Eye (tissue), 1 donor: ENCODE results near the gene PTGR2.
"Not testable (repeated sequence)": the region's sequence is repeated elsewhere in the genome, so short reads cannot be mapped to it uniquely, and the experiment has no call there.

Experiments
- DNase-seq: peaks from one replicate; pipeline ENCODE4 v3.0.0-alpha.2; 2015

PTGR2 gene

DNA sequence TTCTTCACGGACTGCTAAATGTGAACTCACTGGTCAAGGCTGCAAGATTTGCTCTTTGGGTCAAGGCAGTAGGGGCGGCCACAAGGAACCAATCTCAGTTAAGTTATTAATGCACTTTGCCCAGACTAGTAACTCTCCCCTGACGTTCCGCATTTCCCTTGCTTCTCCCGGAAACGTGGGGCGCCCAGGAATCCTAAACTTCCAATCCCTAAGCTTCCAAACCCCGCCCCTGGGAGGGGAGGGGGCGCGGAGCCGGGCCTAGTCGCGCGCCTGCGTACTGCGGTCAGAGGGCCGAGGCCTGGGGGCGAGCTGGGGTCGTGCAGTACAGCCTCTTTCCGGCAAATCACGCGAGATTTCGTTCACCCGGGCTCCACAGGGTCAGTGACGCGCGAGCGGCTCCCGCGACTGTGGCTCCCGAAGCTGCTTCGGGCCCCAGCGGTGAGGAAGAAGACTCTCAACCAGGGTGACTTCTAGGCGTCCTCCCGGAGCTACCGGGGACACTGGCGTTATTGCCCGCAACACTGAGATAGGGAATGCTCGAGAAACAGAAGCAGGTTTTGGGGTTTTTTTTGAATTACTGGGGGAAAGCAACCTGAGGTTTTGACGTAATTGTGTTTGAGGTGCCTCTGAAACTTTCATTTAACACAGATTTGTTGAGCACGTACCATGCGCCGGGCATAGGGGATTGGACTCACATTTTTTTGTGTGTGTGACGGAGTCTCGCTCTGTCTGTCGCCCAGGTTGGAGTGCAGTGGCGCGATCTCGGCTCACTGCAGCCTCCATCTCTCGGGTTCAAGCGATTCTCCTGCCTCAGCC is at the start of gene PTGR2:
TSS of gene PTGR2 (plus strand) at position 265 of the 816 bp plus-strand sequence. CDS start 7,032 bp downstream, outside the sequence.
- peak; percentile 99 for DNase-seq

DNA sequence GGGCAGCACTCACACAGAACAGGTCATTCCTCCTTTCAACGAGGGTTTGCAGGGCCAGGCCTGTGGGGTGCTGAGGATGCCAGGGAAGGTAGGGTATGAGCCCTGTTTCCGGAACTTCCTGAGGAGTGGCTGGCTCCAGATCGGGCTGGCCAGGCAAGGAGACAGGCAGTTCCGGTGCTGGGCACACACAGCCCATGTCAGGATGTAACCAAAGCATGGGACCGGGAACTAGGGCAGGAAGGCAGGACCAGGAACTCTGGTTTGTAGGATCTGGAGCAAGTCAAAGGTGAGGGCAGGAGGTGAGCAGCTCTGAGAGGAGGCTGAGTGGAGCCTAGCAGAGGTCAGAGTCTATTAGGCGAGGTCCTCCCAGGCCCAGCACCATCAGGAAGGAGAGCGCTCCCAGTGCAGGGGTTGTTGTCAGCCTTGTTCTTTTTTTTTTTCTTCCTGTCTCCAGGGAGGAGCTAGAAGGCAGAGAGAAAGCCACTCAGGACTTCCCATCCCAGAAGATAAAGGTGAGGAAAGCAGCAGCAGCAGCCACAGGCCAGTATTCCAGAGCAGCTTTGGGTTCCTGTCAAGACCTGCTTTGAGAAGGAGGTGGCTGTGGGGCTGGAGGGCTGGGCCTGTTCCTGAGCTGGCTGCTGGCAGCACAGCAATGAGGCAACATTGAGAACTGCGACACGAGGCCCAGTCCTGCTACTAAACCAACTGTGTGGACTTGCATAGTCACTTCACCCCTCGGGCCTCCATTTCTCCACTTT is 49.0 kb upstream of the PTGR2 start:
- DNase-seq, result no peak

DNA sequence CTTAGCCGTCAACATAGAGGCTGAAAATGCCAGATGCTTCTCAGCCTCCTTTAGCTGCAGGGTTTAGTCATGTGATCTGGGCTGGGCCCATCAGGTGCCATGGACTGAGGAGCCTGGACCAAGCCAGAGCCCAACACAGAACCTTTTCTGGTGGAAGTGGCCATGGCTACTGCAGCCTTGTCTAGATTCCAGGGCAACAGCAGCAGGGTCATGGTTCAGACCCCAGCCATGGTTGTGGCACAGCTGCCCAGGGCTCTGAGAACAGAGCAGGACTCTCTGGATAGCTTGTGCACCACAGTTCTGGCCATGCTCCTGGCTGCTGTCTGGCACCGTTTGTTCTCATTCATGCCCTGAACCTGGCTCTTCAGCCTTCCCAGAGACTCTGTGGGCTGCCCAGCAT is 47.0 kb upstream of the PTGR2 start:
- DNase-seq, result no peak

DNA sequence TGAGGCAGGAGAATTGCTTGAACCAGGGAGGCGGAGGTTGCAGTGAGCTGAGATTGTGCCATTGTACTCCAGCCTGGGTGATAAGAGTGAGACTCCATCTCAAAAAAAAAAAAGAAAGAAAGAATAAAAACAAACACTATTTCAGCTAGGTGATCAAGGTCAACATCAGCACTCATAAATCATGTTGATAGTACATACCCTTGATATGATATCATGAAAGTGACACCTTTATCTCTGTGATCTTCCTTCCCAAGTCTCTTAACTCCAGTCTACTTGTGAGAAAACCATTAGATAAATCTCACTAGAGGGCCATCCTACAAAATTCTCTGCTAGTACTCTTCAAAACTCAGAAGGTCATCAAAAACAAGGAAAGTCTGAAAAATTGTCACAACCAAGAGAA is 44.2 kb upstream of the PTGR2 start:
- DNase-seq, result no peak

DNA sequence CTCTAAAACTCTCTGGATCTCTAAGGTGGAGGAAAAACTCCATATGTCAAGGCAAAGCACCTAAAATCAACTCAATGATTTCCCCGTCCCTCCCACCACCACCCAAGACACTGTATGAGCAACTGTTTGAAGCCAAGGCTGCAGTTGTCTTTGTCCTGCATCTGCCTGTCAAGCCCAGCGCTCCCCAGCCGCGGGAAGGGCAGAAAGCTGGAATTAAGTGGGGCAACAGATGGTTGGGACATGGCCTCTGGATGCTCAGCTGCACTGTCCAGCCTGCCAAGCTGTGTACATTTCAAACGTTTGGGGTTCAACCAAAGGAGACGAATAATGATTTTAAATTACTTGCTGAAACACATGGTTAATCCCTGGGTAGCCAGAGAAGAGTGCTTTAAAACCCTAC is 42.2 kb upstream of the PTGR2 start:
- peak; percentile 84 for DNase-seq

DNA sequence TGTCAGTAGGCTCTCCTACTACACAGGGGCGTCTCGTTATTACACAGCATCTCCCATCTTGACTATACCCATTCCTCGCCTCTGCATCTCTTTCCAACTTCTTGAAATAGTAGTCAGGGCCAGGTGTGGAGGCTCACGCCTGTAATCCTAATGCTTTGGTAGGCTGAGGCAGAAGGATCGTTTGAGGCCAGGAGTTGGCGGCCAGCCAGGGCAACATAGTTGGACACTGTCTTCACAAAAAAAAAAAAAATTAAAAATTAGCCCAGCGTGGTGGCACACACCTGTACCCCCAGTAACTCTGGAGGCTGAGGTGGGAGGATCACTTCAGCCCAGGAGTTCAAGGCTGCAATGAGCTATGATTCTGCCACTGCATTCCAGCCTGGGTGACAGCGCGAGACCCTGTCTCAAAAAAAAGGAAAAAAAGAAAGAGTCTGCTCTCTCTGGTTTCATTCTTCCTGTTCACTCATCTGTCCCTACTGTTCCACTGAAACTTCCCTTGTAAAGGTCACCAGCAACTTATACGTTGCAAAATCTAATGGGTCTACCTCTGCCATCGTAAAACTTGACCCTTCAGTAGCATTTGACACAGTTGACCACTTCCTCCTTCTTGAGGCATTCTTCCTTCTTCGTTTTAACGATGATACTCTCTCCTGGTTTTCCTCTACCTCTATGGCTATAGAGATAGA is 41.0 kb upstream of the PTGR2 start:
- no peak for DNase-seq

DNA sequence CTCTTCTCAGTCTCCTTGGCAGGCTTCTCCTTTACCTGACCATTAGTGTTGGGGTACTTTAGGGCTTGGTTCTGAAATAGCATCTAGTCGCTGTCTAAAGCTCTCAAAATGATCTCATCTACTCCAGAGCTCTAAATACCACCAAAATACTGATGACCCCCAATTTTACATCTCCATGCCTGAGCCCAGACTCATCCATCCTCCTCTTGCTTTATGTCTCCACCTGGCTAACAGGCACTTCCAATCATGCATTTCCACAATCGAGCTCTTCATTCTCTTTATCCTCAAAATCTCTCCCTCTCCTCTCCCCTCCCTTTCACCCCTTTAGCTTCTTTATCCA is 40.5 kb upstream of the PTGR2 start:
- DNase-seq, result no peak

DNA sequence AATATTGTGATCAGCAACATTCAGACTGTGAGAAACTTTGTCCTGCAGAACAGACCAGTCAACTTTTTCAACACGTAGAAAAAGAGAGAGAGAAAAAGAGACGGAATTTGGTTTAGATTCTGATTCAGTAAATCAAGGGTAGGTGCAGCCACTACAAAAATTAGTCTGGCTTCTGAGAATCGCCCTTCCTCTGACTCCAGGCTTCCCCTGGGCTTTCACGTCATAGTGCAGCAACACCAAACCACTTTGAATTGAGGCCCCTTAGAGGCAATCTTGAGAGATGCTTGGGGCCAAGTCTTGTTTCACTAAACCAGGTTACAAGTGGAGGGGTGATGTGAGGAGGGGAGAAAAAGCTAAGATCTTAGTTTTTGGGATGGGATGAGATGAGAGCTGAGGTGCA is 37.5 kb upstream of the PTGR2 start:
- DNase-seq, result no peak

DNA sequence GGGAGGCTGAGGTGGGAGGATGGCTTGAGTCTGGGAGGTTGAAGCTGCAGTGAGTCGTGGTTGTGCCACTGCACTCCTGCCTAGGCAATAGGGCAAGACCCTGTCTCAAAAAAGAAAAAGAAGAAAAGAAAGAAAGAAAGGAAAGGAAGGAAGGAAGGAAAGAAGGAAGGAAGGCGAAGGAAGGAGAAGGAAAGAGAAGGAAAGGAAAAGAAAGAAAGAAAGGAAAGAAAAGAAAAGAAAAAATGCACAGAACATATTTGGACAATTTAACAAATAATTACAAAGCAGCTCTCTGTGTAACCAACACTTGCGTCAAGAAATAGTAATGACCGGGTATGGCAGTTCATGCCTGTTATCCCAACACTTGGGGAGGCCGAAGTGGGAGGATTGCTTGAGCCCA is 35.8 kb upstream of the PTGR2 start:
- DNase-seq, result no peak

DNA sequence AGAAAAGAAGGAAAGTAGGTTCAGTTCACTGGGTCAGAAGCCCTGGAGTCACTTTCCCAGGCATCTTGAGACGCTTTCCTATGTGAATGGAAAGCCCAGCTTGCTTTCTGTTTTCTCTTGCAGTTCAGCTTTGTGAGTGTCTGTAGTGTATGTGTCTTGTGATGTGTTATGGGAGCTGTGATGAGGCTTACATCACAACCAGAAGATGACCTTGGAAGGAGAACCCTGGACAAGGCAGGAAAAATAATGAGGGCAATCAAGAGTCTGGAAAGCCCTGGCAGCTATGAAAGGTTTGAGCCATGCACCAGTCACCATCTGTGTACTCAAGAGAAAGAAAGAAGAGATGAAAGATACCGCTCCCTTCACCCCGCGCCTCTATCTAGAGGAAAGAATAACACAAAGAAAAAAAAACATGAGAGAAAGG is 35.2 kb upstream of the PTGR2 start:
- no peak for DNase-seq

DNA sequence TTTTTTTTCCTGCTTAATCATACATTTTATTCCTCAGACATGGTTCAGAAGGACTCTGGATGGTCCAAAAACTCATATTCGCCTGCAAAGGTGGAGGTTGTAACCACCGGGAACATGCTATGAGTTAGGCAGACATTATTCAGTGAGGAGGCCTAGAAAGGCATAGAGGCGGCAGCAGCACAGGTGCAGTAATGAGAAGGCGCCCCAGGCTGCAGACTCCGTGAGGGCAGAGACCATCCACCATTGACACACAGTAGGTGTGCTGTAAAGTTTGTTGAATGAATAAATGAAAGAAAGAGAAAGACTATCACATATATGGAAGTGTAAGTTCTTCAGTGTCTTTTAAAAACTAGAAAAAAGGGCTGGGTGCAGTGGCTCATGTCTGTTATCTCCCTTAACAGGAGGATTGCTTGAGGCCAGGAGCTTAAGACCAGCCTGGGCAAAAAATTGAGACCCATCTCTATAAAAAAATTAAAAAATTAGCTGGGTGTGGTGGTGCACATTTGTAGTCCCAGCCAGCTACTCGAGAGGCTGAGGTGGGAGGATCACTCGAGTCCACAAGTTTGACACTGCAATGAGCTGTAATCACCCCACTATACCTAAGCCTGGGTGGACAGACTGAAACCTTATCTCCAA is 34.5 kb upstream of the PTGR2 start:
- no peak for DNase-seq

DNA sequence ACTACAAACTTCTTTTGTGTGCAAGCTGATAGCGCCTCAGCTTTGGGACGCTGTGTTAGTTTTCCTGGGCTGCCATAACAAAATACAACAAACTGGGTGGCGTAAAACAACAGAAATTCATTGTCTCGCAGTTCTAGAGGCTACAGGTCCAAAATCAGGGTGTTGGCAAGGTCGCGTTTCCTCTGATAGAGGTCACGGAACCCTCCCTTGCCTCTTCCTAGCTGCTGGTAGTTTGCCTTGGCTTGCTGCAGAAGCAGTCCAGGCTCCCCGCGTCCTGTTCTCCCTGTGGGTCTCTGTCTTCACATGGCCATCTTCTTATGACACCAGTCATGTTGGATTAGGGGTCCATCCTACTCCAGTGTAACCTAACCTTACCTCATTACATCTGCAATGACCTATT is 32.8 kb upstream of the PTGR2 start:
- no peak for DNase-seq

DNA sequence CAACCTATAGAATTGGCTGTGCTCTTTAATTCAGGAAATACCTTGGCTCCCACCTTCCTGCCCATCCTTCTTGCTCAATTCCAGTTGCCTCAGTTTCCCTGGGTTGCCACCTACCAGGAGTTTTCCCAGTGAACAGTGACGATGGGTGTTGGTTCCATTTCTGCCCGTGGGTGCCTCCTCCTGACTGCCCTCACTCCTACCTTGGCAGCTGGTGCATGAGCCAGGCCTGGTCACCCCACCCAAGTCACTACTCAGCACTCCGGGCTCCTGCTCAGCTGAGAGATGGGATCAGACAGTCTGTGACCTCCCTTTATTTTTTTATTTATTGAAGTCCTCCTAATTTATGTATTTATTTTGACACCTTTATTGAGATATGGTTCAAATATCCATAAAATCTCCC is 31.0 kb upstream of the PTGR2 start:
- DNase-seq, result no peak

DNA sequence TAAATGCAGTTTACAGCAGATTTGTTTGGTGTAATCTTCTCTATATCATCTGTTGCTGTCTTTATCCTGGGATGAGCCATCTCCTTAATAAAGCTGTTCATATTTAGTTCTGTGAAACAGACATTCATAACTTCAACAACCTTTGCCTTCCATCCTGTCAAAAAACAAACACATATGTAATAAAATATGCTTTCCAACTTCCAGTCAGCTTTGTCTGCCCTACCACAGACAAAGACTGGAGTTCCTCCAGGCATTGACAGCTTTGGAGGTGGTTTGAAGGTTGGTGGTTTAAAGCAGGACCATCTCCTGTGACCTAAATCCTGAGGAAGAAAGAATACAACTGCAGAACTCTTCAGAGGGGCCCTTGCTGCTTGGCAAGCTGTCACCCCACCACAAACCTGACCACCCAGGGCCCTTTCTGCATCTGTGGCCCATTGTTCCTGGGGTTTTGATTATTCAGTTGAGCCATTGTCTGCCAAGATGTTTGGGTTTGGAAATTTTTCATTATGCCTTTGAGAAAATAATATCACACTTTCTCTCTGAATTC is 28.2 kb upstream of the PTGR2 start:
- no peak for DNase-seq

DNA sequence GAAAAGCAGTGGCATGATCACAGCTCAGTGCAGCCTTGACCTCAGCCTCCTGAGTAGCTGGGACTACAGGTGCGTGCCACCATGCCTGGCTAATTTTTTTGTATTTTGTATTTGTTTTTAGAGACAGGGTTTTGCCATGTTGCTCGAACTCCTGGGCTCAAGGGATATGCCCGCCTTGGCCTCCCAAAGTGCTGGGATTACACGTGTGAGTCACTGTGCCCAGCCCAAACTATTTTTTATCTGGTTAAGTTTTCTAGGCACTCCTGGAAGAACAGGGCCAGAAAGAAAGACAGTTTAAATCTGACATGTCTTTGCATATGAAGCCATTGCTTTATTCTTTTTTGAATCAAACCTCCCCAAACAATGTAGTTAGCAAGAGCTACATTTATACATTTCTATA is 27.5 kb upstream of the PTGR2 start:
- DNase-seq, result no peak

DNA sequence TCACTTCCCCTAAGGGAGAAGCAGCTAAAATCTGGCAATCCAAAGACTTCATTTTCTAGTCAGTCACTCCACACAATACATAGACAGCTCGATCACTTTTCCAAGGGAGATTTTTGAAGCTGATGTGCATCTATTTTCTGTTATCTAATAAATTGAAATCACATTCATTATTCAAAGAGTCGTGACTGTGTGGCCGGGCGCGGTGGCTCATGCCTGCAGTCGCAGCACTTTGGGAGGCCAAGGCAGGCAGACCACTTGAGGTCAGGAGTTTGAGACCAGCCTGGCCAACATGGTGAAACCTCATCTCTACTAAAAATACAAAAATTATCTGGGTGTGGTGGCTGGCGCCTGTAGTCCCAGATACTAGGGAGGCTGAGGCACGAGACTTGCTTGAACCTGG is 27.1 kb upstream of the PTGR2 start:
- DNase-seq, result no peak

DNA sequence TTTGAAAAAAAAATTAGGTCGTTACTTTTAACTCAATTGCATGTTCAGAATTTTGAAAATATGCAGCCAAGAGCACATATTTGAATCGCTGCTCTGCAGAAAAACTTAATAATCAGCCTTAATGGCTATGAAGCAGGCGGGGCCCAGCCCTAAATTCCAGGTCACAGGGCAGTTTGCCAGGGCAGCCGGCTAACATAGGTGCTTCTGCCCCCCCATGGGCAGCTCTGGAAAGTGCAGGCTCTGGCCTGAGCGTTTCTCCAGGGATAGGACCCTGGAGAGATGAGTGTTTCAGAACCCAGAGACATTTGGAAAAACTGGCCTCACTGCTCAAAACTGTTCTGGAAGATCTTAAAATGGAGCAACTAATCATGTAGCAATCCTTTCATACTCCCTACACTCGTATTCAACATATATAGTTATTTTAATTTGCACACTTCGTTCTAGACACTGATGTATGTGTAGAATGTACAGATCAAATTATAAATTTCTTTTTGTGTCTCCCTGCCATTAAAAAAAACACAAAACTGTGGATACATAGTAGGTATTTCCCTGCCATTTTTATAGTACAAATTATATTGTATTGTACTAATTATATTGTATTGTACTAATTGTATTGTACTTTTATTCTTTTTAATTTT is 26.0 kb upstream of the PTGR2 start:
- peak; percentile 92 for DNase-seq

DNA sequence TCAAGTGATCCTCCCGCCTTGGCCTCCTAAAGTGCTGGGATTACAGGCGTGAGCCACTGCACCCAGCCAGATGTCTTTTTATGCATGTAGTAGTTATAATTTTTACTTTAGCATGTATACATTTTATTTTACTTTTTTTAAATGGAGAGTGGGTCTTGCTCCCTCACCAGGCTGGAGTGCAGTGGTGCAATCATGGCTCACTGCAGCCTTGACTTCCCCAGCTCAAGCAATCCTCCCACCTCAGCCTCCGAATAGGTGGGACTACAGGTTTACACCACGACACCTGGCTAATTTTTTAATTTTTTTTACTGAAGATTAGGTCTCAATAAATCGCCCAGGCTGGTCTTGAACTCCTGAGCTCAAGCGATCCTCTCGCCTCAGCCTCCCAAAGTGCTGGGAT is 24.4 kb upstream of the PTGR2 start:
- DNase-seq, result not testable (repeated sequence)

DNA sequence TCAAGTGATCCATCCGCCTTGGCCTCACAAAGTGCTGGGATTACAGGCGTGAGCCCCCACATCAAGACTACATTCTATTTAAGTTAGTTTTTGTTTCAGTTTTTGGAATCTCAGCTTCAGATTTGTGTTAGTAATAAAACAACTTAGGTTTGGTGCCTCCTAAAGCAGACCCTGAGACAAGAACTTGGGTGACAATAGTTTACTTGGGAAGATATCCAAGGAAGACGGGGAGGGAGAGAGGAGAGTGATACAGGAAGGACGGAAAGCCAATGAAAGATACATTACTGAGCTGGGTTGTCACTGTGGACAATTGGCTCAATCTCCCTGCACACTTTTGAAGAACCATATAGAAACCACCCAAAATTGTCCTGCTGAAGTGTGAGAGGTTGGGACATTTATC is 22.6 kb upstream of the PTGR2 start:
- DNase-seq, result no peak

DNA sequence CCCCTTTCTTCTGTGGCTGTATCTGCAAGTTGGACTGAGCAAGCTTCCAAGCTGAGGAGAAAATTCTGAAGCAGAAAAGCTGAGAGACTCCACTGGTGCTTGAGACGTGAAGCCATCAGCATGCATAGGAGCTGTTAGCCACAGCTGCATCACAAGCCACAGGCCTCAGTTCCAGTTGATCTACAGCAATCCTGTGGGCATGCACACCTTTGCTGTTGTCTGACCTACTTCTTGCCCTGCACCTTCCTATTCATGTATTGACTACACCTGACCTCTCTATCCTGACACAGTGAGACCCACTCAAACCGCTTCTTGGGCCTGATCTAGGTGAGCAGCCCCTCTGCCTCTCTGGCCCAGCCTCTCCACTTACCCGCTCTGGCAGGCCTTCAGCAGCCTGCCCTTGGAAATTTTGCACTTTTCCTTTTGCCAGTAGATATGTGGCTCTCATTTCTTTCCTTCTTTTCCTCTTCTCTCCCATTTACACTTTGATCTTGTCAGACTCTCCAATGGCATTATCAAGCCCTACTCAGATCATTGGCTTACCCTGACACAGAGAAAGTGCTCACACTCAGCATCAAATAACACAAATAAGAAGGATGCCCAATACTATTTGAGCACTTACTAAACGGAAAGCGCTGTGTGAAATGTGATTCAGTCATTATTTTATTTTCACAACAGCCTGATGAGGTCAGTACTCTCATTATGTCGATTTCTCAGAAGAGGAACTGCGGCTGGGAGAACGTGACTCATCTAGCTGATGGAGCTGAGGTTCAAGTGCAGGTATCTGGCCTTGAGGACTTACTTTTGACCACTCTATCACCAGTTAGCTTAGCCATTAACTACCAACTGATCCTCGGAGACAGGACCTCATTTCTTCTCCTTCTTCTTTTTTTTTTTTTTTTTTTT is 21.9 kb upstream of the PTGR2 start:
- no peak for DNase-seq

DNA sequence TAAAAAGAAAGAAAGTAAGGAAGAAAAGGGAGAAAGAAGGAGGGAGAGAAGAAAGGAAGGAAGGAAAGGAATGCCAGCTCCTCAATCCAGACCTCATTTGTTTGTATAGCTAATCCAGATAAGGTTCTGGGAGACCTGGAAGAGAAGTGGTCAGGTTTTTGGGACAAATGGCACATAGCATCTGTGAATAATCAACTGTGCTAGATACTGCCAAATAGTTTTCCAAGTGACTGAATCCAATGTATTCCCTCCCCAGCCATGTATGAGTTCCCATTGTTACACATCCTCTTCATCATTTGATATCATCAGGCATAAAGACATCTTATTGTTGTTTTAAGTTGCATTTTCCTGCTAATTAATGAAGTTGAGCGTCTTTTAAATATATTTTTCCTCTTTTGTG is 18.6 kb upstream of the PTGR2 start:
- DNase-seq, result peak; percentile 61
